Right atrium auricular region (tissue), 2 donors: ENCODE data around the gene EID2. TPM values are rescaled to one million over a fixed set of nuclear protein-coding genes. Genes with fewer than 3 reads are reported as not detected.

Experiments
- DNase-seq: peaks from one replicate; pipeline ENCODE4 v3.0.0-alpha.2; 2019; ENCODE audit warnings: low spot score
- H3K27ac ChIP-seq, 2 donors: fragments of 200-600 bp; sonication (generic); 1 replicate in 1 of 2; 2 replicates in 1 of 2; pipeline ENCODE4 v1.5.1; 2016 to 2019
- H3K27me3 ChIP-seq, 2 donors: fragments of 200-600 bp; sonication (generic); one replicate each; pipeline versions ENCODE4 v1.5.1 to v1.6.0; 2017 to 2019
- H3K36me3 ChIP-seq: fragments of 200-600 bp; sonication (generic); one replicate; pipeline ENCODE4 v1.5.1; 2016
- H3K4me1 ChIP-seq, 2 donors: fragments of 200-600 bp; sonication (generic); one replicate each; pipeline versions ENCODE4 v1.5.1 to v1.6.0; 2017 to 2019
- H3K4me3 ChIP-seq, 2 donors: fragments of 200-600 bp; sonication (generic); 1 replicate in 1 of 2; 2 replicates in 1 of 2; pipeline ENCODE4 v1.5.1; 2017 to 2019; ENCODE audit warnings: mild to moderate bottlenecking in 1 of 2, moderate library complexity in 1 of 2
- H3K9me3 ChIP-seq, 2 donors: fragments of 200-600 bp; sonication (generic); one replicate each; pipeline ENCODE4 v1.5.1; 2019
- total RNA-seq, 2 donors: library from RNA; depleted of rRNA; stranded (reverse); fragments of >200 nt; gene quantifications; one replicate each; pipeline ENCODE4 v1.1.0, GENCODE V29; 2016
- TF ChIP-seq, protein P1 (sequence below), 2 donors: fragments of 200-600 bp; sonication (generic); IDR thresholded peaks; one replicate each; pipeline ENCODE4 v1.5.1; 2019; ENCODE audit warnings: antibody characterized with exemption in 2 of 2

Gene EID2, protein sequence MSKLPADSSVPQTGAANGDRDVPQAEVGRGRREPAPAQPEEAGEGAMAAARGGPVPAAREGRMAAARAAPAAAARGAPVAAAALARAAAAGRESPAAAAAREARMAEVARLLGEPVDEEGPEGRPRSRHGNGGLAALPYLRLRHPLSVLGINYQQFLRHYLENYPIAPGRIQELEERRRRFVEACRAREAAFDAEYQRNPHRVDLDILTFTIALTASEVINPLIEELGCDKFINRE
- total RNA-seq, result 10 to 100 TPM in 1 of 2 donors, 1 to 10 TPM in 1; 6.7 to 11.1 TPM

DNA sequence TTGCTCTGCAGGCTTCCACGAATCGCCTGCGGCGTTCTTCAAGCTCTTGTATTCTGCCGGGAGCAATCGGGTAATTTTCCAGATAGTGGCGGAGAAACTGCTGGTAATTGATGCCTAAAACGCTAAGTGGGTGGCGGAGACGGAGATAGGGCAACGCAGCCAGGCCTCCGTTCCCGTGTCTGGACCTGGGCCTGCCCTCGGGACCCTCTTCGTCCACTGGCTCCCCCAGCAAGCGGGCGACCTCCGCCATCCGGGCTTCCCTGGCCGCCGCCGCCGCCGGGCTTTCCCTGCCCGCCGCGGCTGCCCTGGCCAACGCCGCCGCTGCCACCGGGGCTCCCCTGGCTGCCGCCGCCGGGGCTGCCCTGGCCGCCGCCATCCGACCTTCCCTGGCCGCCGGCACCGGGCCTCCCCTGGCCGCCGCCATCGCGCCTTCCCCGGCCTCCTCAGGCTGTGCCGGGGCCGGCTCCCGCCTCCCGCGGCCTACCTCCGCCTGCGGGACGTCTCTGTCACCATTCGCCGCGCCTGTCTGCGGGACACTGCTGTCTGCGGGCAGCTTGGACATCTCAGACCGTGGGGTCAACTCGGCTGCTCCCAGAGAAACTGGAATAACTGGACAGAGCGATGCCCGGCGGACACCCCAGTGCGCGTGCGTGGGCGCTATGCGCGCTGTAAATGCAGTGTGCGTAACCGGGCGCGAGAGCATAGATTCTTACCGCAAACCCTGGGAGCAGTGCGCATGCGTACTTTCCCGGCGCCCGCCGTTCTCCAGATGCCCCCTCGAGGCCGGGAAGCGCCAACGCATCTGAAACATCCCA, at the start of gene EID2:
TSS of gene EID2 (minus strand) at position 644 of the 815 bp plus-strand sequence. CDS start at position 562, 82 bp downstream.
- Histone ChIP-seq H3K4me3 (peak within 1 kb of the TSS; percentile 77 to 97), H3K9me3 (no peaks in the 10 kb centered on the region), H3K27ac (peak within 1 kb of the TSS; percentile 95 to 99), H3K4me1 (peaks cover 0 to 23% of the 10 kb centered on the region in 2 donors), H3K36me3 (no peaks in the 10 kb centered on the region), H3K27me3 (no peaks in the 10 kb centered on the region)
- TF ChIP-seq, protein P1, sequence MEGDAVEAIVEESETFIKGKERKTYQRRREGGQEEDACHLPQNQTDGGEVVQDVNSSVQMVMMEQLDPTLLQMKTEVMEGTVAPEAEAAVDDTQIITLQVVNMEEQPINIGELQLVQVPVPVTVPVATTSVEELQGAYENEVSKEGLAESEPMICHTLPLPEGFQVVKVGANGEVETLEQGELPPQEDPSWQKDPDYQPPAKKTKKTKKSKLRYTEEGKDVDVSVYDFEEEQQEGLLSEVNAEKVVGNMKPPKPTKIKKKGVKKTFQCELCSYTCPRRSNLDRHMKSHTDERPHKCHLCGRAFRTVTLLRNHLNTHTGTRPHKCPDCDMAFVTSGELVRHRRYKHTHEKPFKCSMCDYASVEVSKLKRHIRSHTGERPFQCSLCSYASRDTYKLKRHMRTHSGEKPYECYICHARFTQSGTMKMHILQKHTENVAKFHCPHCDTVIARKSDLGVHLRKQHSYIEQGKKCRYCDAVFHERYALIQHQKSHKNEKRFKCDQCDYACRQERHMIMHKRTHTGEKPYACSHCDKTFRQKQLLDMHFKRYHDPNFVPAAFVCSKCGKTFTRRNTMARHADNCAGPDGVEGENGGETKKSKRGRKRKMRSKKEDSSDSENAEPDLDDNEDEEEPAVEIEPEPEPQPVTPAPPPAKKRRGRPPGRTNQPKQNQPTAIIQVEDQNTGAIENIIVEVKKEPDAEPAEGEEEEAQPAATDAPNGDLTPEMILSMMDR (IDR thresholded peaks at IDR 0.05), result peak; percentile 54 to 92
- DNase-seq, result peak; percentile 96

DNA sequence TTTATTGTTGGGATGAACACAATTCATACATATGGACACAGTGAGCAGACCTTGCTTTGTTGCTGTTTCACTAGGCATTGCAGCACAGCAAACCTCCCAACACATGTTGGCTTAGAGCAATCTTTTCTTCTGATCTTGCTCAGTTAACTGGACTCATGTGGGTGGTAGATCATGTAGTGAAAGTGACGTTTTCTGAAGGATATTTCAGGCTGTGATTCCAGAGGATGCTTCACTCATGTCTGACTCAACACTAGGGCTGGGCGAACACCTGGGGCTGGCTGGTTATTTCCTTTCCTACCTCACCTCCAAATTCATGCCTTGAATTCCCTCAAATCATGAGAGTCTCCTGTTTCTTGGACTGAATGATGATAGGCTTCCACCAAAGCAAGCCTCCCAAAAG, 48.1 kb upstream of the EID2 start:
- DNase-seq, result no peak
- H3K27ac ChIP-seq, result no peak overlapping the region
- no peak overlapping the region for H3K4me3 ChIP-seq
- TF ChIP-seq, protein P1 (IDR thresholded peaks at IDR 0.05), result no peak
- H3K4me1 ChIP-seq, result no peaks in the 10 kb centered on the region
- no peaks in the 10 kb centered on the region for H3K9me3 ChIP-seq
- H3K36me3 ChIP-seq, result no peaks in the 10 kb centered on the region
- no peaks in the 10 kb centered on the region for H3K27me3 ChIP-seq

DNA sequence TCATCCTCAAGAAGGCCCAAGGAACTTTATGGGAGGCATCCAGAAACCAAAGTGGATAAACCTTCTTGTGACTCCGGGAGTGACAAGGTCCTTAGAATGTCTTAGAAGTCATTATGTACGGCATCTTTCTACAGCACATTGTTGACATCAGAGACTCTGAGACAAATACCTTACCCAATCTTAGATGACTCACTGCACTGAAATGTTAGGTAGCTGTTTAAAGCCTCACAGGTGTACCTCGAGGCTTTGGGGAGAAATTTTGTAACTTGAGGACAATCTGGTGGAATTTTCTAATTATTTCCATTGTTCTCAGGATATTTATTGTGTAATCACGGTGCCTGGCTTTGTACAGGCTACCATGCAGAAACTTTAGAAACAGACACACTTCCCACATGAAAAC, 47.5 kb upstream of the EID2 start:
- H3K27me3 ChIP-seq, result no peaks in the 10 kb centered on the region
- TF ChIP-seq, protein P1 (IDR thresholded peaks at IDR 0.05), result no peak

DNA sequence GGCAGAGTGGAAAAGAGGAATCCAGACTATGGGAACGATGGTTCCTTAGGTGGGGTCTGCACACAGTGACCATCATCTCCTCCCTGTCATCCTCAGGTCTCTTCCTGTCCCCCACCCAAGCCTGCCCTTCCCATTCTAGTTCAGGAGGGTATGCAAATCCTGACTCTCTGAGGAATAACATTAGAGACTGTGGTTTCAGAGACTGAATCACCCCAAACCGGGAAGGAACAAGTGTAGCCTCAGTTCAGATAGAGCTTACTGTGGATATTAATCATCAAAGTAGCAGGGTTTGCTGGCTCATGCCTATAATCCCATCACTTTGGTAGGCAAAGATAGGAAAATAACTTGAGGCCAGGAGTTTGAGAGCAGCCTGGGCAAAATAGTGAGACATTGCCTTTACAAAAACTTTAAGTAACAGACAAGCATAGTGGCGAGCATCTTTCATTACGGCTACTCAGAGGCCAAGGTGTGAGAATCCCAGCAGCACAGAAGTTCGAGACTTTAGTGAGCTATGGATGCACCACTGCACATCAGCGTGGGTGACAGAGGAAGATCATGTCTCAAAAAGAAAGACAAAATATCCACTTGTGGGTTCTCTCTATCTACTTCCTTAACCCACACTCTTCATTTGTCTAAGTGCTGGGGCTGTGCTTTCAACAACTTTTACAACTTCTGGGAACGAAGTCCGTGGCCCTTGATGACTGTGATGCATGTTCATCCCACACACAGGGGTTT, 43.1 kb upstream of the EID2 start:
- no peak overlapping the region for H3K27ac ChIP-seq
- TF ChIP-seq, protein P1 (IDR thresholded peaks at IDR 0.05), result no peak
- no peaks in the 10 kb centered on the region for H3K27me3 ChIP-seq
- no peaks in the 10 kb centered on the region for H3K4me1 ChIP-seq
- no peak for DNase-seq
- H3K36me3 ChIP-seq, result no peaks in the 10 kb centered on the region
- peaks cover 0 to 6% of the 10 kb centered on the region in 2 donors for H3K9me3 ChIP-seq
- H3K4me3 ChIP-seq, result no peak overlapping the region

More for the DNA sequence above, 47.5 kb upstream of the EID2 start:
- H3K27ac ChIP-seq, result no peak overlapping the region
- H3K4me3 ChIP-seq, result no peak overlapping the region
- H3K9me3 ChIP-seq, result no peaks in the 10 kb centered on the region
- H3K36me3 ChIP-seq, result no peaks in the 10 kb centered on the region
- no peaks in the 10 kb centered on the region for H3K4me1 ChIP-seq
- DNase-seq, result no peak

DNA sequence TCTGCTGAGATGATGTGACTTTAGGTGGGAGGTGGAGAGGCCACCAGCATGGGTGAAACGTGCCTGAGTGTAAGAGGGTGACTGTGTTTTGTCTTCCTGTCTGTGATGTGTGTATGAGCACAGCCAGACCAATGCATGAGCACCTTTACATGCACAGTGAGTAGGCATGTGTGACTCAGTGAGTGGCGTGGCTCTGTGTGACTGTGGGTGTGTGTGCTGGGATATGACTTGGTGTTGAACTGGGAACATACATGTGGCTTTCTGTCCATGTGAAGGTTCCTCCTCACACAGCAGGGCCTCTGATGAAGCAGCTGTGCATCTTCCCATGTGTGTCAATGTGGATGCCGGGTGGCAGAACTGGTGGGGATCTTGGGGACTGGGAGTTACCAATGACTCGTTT, 42.5 kb upstream of the EID2 start:
- no peak overlapping the region for H3K4me3 ChIP-seq
- H3K36me3 ChIP-seq, result no peaks in the 10 kb centered on the region
- no peak overlapping the region for H3K27ac ChIP-seq
- TF ChIP-seq, protein P1 (IDR thresholded peaks at IDR 0.05), result no peak
- peaks cover 0 to 6% of the 10 kb centered on the region in 2 donors for H3K9me3 ChIP-seq
- no peak for DNase-seq
- H3K4me1 ChIP-seq, result no peaks in the 10 kb centered on the region
- no peaks in the 10 kb centered on the region for H3K27me3 ChIP-seq
